Spleen (tissue), 11 donors: Measurements from ENCODE around the gene BNIP2. TPM values are rescaled to one million over a fixed set of nuclear protein-coding genes. Genes with fewer than 3 reads are reported as not detected.

Experiments
- DNase-seq: peaks from one replicate; pipeline ENCODE4 v3.0.0-alpha.2; 2020
- H3K27ac ChIP-seq, 8 donors: fragments of 200-600 bp; sonication (generic) in 7 of 8; 1 replicate in 4 of 8; 2 replicates in 4 of 8; pipeline versions ENCODE4 v1.5.0 to v1.8.0; 2016 to 2021; ENCODE audit warnings: inconsistent platforms in 4 of 8, mild to moderate bottlenecking in 4 of 8, moderate library complexity in 1 of 8
- H3K27me3 ChIP-seq, 7 donors: fragments of 200-600 bp; sonication (generic) in 6 of 7; replicated peaks in 1 of 7; 1 replicate in 4 of 7; 2 replicates in 3 of 7; pipeline versions ENCODE4 v1.5.0 to v1.8.0; 2016 to 2021; ENCODE audit warnings: inconsistent platforms in 3 of 7, mild to moderate bottlenecking in 1 of 7
- H3K36me3 ChIP-seq, 6 donors: fragments of 200-600 bp; sonication (generic) in 5 of 6; 1 replicate in 4 of 6; 2 replicates in 2 of 6; pipeline versions ENCODE4 v1.5.0 to v1.8.0; 2016 to 2021; ENCODE audit warnings: inconsistent platforms in 2 of 6
- H3K4me1 ChIP-seq, 6 donors: fragments of 200-600 bp; sonication (generic) in 5 of 6; 1 replicate in 3 of 6; 2 replicates in 3 of 6; pipeline versions ENCODE4 v1.5.0 to v1.8.0; 2016 to 2021; ENCODE audit warnings: inconsistent platforms in 3 of 6
- H3K4me3 ChIP-seq, 8 donors: fragments of 200-600 bp; sonication (generic) in 7 of 8; 1 replicate in 4 of 8; 2 replicates in 4 of 8; pipeline versions ENCODE4 v1.5.0 to v1.8.0; 2016 to 2021; ENCODE audit warnings: inconsistent platforms in 4 of 8, mild to moderate bottlenecking in 4 of 8, moderate library complexity in 2 of 8
- H3K9me3 ChIP-seq, 8 donors: fragments of 200-600 bp; sonication (generic) in 7 of 8; 1 replicate in 4 of 8; 2 replicates in 4 of 8; pipeline versions ENCODE4 v1.5.0 to v1.8.0; 2016 to 2021; ENCODE audit warnings: inconsistent platforms in 4 of 8
- CTCF ChIP-seq, 11 experiments: fragments of 200-600 bp in 7 of 11; fragments of 450-650 bp in 4 of 11; sonication (generic) in 4 of 11; IDR thresholded peaks in 8 of 11; conservative IDR thresholded peaks in 3 of 11; 1 replicate in 7 of 11; 2 replicates in 4 of 11; pipeline versions ENCODE4 v1.4.0 to v1.8.0; 2016 to 2021; ENCODE audit warnings: antibody characterized with exemption in 11 of 11, inconsistent platforms in 4 of 11, mild to moderate bottlenecking in 1 of 11
- POLR2A ChIP-seq, 3 donors: fragments of 450-650 bp; IDR thresholded peaks; one replicate each; pipeline ENCODE4 v1.5.1; 2017; ENCODE audit warnings: antibody characterized with exemption in 3 of 3, mild to moderate bottlenecking in 1 of 3
- POLR2AphosphoS5 ChIP-seq, 3 donors: sonication (generic); formaldehyde crosslinking; IDR thresholded peaks; one replicate each; pipeline ENCODE4 v1.5.1; 2017; ENCODE audit warnings: antibody characterized with exemption in 3 of 3
- WGBS, 5 donors: extraction: QIAGEN DNeasy Blood & Tissue Kit in 3 of 5; methylation state at CpG; one replicate each; pipeline versions ENCODE4 v1.1.5 to v1.1.7; 2013 to 2018; 5-methylcytosine and 5-hydroxymethylcytosine counted together
- intact Hi-C: fragments of 100-400 bp; cut with DNase I; formaldehyde crosslinking; loops from one replicate; pipeline ENCODE4 v1.15.0; 2023; ENCODE audit warnings: low total_unique reads
- polyA plus RNA-seq, 3 donors: library from polyadenylated mRNA; stranded (reverse); fragments of 200-250 nt; gene quantifications; one replicate each; pipeline ENCODE4 v1.2.1, GENCODE V29; 2013
- total RNA-seq, 7 donors: library from RNA; depleted of rRNA in 3 of 7; stranded (reverse); fragments of >200 nt in 3 of 7; fragmentation: NEBNext Ultra II Directional in 4 of 7; extraction: Animal tissue kit (Norgen Biotek cat#: 25700) in 4 of 7; gene quantifications; one replicate each; pipeline versions ENCODE4 v1.1.0 to v1.2.1, GENCODE V29; 2016 to 2021
- donor health status: healthy with polysubstance abuse.
- donor health status: DM: no; HTN: no; CAD: no; lungs with moderate emphysema.
- donor health status: DM: no; HTN: no; CAD: no.
- donor health status: Bipolar disorder and iron deficiency.
- donor health status: healthy.
- donor health status: DM: no; HTN: no; CAD: no.
- donor health status: DM: yes; HTN: yes; CAD: no.

BNIP2 gene
- total and polyA plus RNA-seq, 10 donors, result 34.1 to 232 (median 107) TPM

GRCh38 chr15:59674361-59674877 is 14.7 kb downstream of the BNIP2 start:
- Histone ChIP-seq H3K36me3 (peaks cover 4 to 100% (median 97%) of the 10 kb centered on the region in 6 donors), H3K27me3 (no peaks in the 10 kb centered on the region), H3K27ac (no peak overlapping the region), H3K4me1 (peaks cover 0 to 12% (median 0%) of the 10 kb centered on the region in 6 donors), H3K9me3 (no peaks in the 10 kb centered on the region), H3K4me3 (no peak overlapping the region)
- intact Hi-C loops, result no loop called here
- WGBS, 5 donors, result 82 to 91% (median 87%) methylated on average over 3 of the region's 3 CpGs
- TF ChIP-seq CTCF (IDR thresholded peaks at IDR 0.05 in 8 of 11, conservative IDR thresholded peaks at IDR 0.05 in 3 of 11) (no peak), POLR2AphosphoS5 (IDR thresholded peaks at IDR 0.05) (no peak), POLR2A (IDR thresholded peaks at IDR 0.05) (no peak)
- DNase-seq, result no peak

DNA sequence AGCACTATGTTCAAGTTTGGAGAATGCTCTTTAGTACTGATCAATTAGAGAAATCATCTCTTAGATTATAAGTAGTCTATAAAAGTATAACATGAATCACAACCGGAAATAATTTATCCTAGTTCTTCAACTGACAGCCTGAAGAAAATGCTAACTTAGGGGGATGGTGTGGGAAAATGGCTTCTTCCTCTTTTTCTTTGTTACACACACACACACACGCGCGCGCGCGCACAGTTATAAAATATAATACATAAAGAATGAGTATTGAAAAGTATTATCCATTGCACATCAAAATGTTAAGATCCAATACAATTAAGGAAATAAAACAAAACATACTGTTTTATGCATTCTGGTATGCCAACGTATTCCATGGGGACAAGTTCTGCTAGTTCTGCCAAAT is 20.6 kb downstream of the BNIP2 start:
- no peaks in the 10 kb centered on the region for H3K4me1 ChIP-seq
- intact Hi-C loops, result no loop called here
- peaks cover 0 to 100% (median 86%) of the 10 kb centered on the region in 6 donors for H3K36me3 ChIP-seq
- no peaks in the 10 kb centered on the region for H3K9me3 ChIP-seq
- WGBS, 5 donors, result 84 to 89% (median 86%) methylated on average over 8 of the region's 8 CpGs
- TF ChIP-seq CTCF (IDR thresholded peaks at IDR 0.05 in 8 of 11, conservative IDR thresholded peaks at IDR 0.05 in 3 of 11), result no peak
- TF ChIP-seq POLR2AphosphoS5 (IDR thresholded peaks at IDR 0.05), result no peak
- no peak for TF ChIP-seq POLR2A (IDR thresholded peaks at IDR 0.05)
- DNase-seq, result no peak
- H3K27me3 ChIP-seq, result no peaks in the 10 kb centered on the region
- no peak overlapping the region for H3K4me3 ChIP-seq
- no peak overlapping the region for H3K27ac ChIP-seq

- H3K4me1 ChIP-seq, result peaks cover 0 to 10% (median 7%) of the 10 kb centered on the region in 6 donors
- no peak overlapping the region for H3K4me3 ChIP-seq
- H3K27ac ChIP-seq, result no peak overlapping the region
- DNase-seq, result no peak
- 64 to 94% (median 73%) methylated on average over 1 of the region's 1 CpG for WGBS, 5 donors
- TF ChIP-seq POLR2AphosphoS5 (IDR thresholded peaks at IDR 0.05) (no peak), CTCF (IDR thresholded peaks at IDR 0.05 in 8 of 11, conservative IDR thresholded peaks at IDR 0.05 in 3 of 11) (no peak), POLR2A (IDR thresholded peaks at IDR 0.05) (no peak)
- intact Hi-C loops, result no loop called here
- peaks cover 0 to 87% (median 47%) of the 10 kb centered on the region in 6 donors for H3K36me3 ChIP-seq
- H3K9me3 ChIP-seq, result no peaks in the 10 kb centered on the region
- H3K27me3 ChIP-seq, result no peaks in the 10 kb centered on the region
Observed at GRCh38 chr15:59662260-59662659, 26.9 kb downstream of the BNIP2 start.

- DNase-seq, result no peak
- 76 to 93% (median 81%) methylated on average over 1 of the region's 1 CpG for WGBS, 5 donors
- Histone ChIP-seq H3K27ac (no peak overlapping the region), H3K36me3 (peaks cover 0 to 58% (median 29%) of the 10 kb centered on the region in 6 donors), H3K4me3 (no peak overlapping the region), H3K9me3 (no peaks in the 10 kb centered on the region), H3K4me1 (peaks cover 14 to 36% (median 27%) of the 10 kb centered on the region in 6 donors), H3K27me3 (no peaks in the 10 kb centered on the region)
- intact Hi-C loops, result no loop called here
- TF ChIP-seq POLR2A (IDR thresholded peaks at IDR 0.05), result no peak
- TF ChIP-seq POLR2AphosphoS5 (IDR thresholded peaks at IDR 0.05), result no peak
- no peak for TF ChIP-seq CTCF (IDR thresholded peaks at IDR 0.05 in 8 of 11, conservative IDR thresholded peaks at IDR 0.05 in 3 of 11)
Observed at GRCh38 chr15:59659366-59659765, 29.8 kb downstream of the BNIP2 start.
